Dedifferentiated amniotic fluid mesenchymal stem cell (primary cell): Measurements from ENCODE around the gene BANP.
"Not testable (repeated sequence)": the region's sequence is repeated elsewhere in the genome, so short reads cannot be mapped to it uniquely, and the experiment has no call there.

Experiments used
- DNase-seq: peaks from one replicate; pipeline ENCODE4 v3.0.0-alpha.2; 2016; ENCODE audit errors: extremely low spot score

Gene BANP

GRCh38 chr16:88015806-88016140, 64.5 kb downstream of the BANP start:
- no peak for DNase-seq

- not testable (repeated sequence) for DNase-seq
Observed at GRCh38 chr16:88016386-88016785, 65.2 kb downstream of the BANP start.

- DNase-seq: no peak
Observed at GRCh38 chr16:88016964-88017363, 65.7 kb downstream of the BANP start.

- DNase-seq: no peak
Observed at GRCh38 chr16:88017587-88018101, 66.4 kb downstream of the BANP start.

GRCh38 chr16:88018382-88018781, 67.1 kb downstream of the BANP start:
- not testable (repeated sequence) for DNase-seq

- not testable (repeated sequence) for DNase-seq
Observed at GRCh38 chr16:88019041-88019820, 68.0 kb downstream of the BANP start.

- DNase-seq: no peak
Observed at GRCh38 chr16:88019821-88020515, 68.7 kb downstream of the BANP start.

- no peak for DNase-seq
Observed at GRCh38 chr16:88020516-88020885, 69.3 kb downstream of the BANP start.

GRCh38 chr16:88021041-88021970, 70.1 kb downstream of the BANP start:
- DNase-seq: not testable (repeated sequence)

GRCh38 chr16:88022076-88023042, 71.1 kb downstream of the BANP start:
- no peak for DNase-seq

GRCh38 chr16:88023366-88023765, 72.1 kb downstream of the BANP start:
- no peak for DNase-seq

- DNase-seq: no peak
Observed at GRCh38 chr16:88023786-88024185, 72.6 kb downstream of the BANP start.

- peak; percentile 54 for DNase-seq
Observed at GRCh38 chr16:88024491-88025085, 73.4 kb downstream of the BANP start.

- DNase-seq: peak; percentile 40
Observed at GRCh38 chr16:88025086-88025492, 73.9 kb downstream of the BANP start.

- not testable (repeated sequence) for DNase-seq
Observed at GRCh38 chr16:88025828-88026555, 74.8 kb downstream of the BANP start.

- DNase-seq: no peak
Observed at GRCh38 chr16:88026964-88027938, 76.0 kb downstream of the BANP start.

GRCh38 chr16:88028177-88028930, 77.1 kb downstream of the BANP start:
- not testable (repeated sequence) for DNase-seq

GRCh38 chr16:88030498-88030897, 79.3 kb downstream of the BANP start:
- no peak for DNase-seq
